Measurements from ENCODE around the gene NFIA. TPM values are rescaled to one million over a fixed set of nuclear protein-coding genes. Genes with fewer than 3 reads are reported as not detected.
A peak's percentile ranks its signal among the peaks of the same experiment; 100 is the strongest.

NFIA gene
- total RNA-seq, 1 experiment from 2014 or later: 12.7 TPM

DNA sequence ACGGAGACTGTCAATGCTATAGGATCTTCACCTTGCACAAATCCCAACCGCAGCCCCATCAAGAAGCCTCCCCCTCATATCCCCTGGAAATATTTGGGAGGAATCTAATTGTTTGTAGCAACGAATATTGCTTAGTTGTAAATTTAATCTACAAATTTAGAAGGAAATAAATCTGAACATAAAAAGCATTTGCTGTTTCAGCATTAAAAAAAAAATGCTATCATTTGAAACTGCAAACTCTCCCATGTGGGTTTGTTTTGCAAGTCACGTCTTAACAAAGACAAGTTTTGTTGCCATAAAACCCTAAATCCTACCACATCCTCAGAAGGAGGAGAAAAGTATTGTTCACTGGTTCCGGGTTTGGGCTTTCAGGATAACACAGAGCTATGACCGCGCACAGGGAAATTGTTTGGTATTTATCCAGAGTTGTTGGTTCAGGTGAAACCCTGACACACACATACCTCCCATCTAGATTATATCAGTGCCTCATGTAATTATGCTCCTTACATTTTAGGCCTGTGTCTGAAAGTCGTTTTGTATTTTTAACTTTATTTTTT lies 363.0 kb downstream of the NFIA start:
- ChIA-PET CTCF (no interaction called here), POLR2A (ENCODE audit: unreplicated experiment) (no interaction called here)
- Histone ChIP-seq H3K4me3 (ENCODE audit: low read length) (no peak overlapping the region), H3K36me3 (ENCODE audit: low read depth, low read length) (no peaks in the 10 kb centered on the region), H3K79me2 (ENCODE audit: low read length) (no peaks in the 10 kb centered on the region), H3K9ac (ENCODE audit: low read length) (no peak overlapping the region), H3K9me3 (ENCODE audit: low read length) (no peaks in the 10 kb centered on the region), H3K4me2 (ENCODE audit: low read length) (no peak overlapping the region), H3F3A (ENCODE audit: low read length, unreplicated experiment) (no peaks in the 10 kb centered on the region), H2AFZ (ENCODE audit: low read length) (no peak overlapping the region), H3K27ac (ENCODE audit: low read length) (no peak overlapping the region), H3K9me2 (replicated peaks; ENCODE audit: low read length) (no peaks in the 10 kb centered on the region), H4K20me1 (ENCODE audit: low read length) (no peaks in the 10 kb centered on the region), H3K27me3 (ENCODE audit: low read length) (no peaks in the 10 kb centered on the region), H3K4me1 (ENCODE audit: insufficient read depth, low read length) (peaks cover 7% of the 10 kb centered on the region)
- TF ChIP-seq EZH2phosphoT487 (IDR thresholded peaks at IDR 0.05; ENCODE audit: borderline replicate concordance, low read length) (no peak), EZH2 (IDR thresholded peaks at IDR 0.05; ENCODE audit: low read length, unreplicated experiment) (no peak)
- TF ChIP-seq, protein P1, sequence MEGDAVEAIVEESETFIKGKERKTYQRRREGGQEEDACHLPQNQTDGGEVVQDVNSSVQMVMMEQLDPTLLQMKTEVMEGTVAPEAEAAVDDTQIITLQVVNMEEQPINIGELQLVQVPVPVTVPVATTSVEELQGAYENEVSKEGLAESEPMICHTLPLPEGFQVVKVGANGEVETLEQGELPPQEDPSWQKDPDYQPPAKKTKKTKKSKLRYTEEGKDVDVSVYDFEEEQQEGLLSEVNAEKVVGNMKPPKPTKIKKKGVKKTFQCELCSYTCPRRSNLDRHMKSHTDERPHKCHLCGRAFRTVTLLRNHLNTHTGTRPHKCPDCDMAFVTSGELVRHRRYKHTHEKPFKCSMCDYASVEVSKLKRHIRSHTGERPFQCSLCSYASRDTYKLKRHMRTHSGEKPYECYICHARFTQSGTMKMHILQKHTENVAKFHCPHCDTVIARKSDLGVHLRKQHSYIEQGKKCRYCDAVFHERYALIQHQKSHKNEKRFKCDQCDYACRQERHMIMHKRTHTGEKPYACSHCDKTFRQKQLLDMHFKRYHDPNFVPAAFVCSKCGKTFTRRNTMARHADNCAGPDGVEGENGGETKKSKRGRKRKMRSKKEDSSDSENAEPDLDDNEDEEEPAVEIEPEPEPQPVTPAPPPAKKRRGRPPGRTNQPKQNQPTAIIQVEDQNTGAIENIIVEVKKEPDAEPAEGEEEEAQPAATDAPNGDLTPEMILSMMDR (conservative IDR thresholded peaks at IDR 0.05; ENCODE audit: low read depth, low read length): no peak
- ATAC-seq (no peak), DNase-seq (peak; percentile 35)
- BruUV-seq (replicated peaks): no TSS peak
- intact Hi-C loops (cut with micrococcal nuclease): no loop called here

DNA sequence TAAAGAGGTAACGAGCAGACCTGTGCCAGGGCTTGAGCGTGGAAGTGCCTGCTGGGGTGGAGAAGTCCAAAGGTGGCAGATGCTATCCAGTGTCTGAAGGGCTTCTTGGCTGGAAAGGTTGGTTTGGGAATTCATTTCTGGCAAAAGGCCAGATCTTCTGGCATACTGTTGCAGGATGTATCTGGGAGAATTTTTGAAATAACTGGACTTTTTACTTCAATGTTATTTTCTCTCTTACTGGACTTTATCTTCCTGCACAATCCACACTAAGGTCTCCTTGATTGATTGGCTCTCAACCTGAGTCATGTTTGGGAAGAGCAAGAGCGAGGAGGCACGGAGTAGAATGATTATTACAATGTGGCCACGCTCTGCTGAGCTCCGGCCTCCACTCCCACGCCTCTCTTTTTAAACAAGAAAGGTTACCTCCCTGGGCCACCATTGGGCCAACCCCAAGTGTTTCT lies 364.2 kb downstream of the NFIA start:
- ChIA-PET CTCF (no interaction called here), POLR2A (ENCODE audit: unreplicated experiment) (no interaction called here)
- H3K9me3 ChIP-seq (ENCODE audit: low read length): no peaks in the 10 kb centered on the region
- H3K36me3 ChIP-seq (ENCODE audit: low read depth, low read length): no peaks in the 10 kb centered on the region
- H4K20me1 ChIP-seq (ENCODE audit: low read length): no peaks in the 10 kb centered on the region
- intact Hi-C loops (cut with micrococcal nuclease): no loop called here
- no peaks in the 10 kb centered on the region for H3F3A ChIP-seq (ENCODE audit: low read length, unreplicated experiment)
- H2AFZ ChIP-seq (ENCODE audit: low read length): no peak overlapping the region
- TF ChIP-seq, protein P1 (conservative IDR thresholded peaks at IDR 0.05; ENCODE audit: low read depth, low read length): no peak
- TF ChIP-seq EZH2phosphoT487 (IDR thresholded peaks at IDR 0.05; ENCODE audit: borderline replicate concordance, low read length): no peak
- TF ChIP-seq EZH2 (IDR thresholded peaks at IDR 0.05; ENCODE audit: low read length, unreplicated experiment): no peak
- H3K27me3 ChIP-seq (ENCODE audit: low read length): no peaks in the 10 kb centered on the region
- no peak overlapping the region for H3K27ac ChIP-seq (ENCODE audit: low read length)
- no peaks in the 10 kb centered on the region for H3K79me2 ChIP-seq (ENCODE audit: low read length)
- DNase-seq: no peak
- H3K4me3 ChIP-seq (ENCODE audit: low read length): no peak overlapping the region
- no peak overlapping the region for H3K9ac ChIP-seq (ENCODE audit: low read length)
- peaks cover 19% of the 10 kb centered on the region for H3K4me1 ChIP-seq (ENCODE audit: insufficient read depth, low read length)
- BruUV-seq (replicated peaks): no TSS peak
- H3K9me2 ChIP-seq (replicated peaks; ENCODE audit: low read length): no peaks in the 10 kb centered on the region
- ATAC-seq: no peak
- no peak overlapping the region for H3K4me2 ChIP-seq (ENCODE audit: low read length)

DNA sequence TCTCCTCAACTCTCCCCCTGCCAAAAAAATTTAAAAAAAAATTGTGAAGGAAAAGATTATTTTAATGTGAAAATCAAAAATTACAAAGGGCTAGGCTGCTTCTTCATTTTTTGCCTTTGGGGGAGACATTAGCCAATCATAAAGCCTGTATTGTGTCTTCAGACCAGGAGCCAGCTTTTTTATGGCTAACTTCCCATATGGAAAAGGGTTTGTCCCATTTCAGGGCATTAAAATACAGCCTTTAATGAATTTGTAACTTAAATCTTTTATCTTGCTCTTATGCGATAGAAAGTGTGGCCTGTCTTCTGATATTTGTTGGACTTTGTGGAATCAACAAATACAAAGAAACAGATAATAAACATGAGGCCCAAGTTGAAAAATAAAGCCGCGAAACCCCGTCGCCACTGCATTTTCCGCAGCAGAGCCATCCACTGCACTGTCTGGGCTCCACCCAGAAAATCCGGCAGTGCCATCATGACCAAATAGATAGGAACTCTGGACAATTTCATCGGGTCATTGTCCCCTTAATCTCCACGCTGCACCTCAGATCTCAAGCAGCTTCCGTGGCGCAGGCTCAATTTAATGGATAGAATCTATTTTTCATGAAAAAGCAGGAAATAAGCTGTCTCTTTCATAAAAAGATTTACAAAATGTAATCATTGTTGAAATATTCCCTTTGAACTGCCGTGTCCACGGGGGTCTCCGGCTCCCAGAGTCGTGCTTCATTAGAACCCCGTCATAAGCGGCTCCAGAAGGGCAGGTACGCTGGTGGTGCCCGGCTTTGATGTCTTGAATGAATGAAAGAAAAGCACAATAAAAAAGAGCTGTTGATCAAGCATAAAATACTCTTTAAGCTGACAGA lies 365.0 kb downstream of the NFIA start:
- H3K27me3 ChIP-seq (ENCODE audit: low read length): no peaks in the 10 kb centered on the region
- H4K20me1 ChIP-seq (ENCODE audit: low read length): no peaks in the 10 kb centered on the region
- H3K4me1 ChIP-seq (ENCODE audit: insufficient read depth, low read length): peaks cover 20% of the 10 kb centered on the region
- no peaks in the 10 kb centered on the region for H3K36me3 ChIP-seq (ENCODE audit: low read depth, low read length)
- TF ChIP-seq, protein P1 (conservative IDR thresholded peaks at IDR 0.05; ENCODE audit: low read depth, low read length): no peak
- no peak for TF ChIP-seq EZH2phosphoT487 (IDR thresholded peaks at IDR 0.05; ENCODE audit: borderline replicate concordance, low read length)
- no peak overlapping the region for H3K27ac ChIP-seq (ENCODE audit: low read length)
- no peak for ATAC-seq
- DNase-seq: no peak
- no peaks in the 10 kb centered on the region for H3K9me2 ChIP-seq (replicated peaks; ENCODE audit: low read length)
- POLR2A ChIA-PET (ENCODE audit: unreplicated experiment): no interaction called here
- no peaks in the 10 kb centered on the region for H3K79me2 ChIP-seq (ENCODE audit: low read length)
- CTCF ChIA-PET: no interaction called here
- intact Hi-C loops (cut with micrococcal nuclease): no loop called here
- no peaks in the 10 kb centered on the region for H3K9me3 ChIP-seq (ENCODE audit: low read length)
- H2AFZ ChIP-seq (ENCODE audit: low read length): no peak overlapping the region
- no peak overlapping the region for H3K4me3 ChIP-seq (ENCODE audit: low read length)
- H3F3A ChIP-seq (ENCODE audit: low read length, unreplicated experiment): no peaks in the 10 kb centered on the region
- no peak overlapping the region for H3K9ac ChIP-seq (ENCODE audit: low read length)
- no peak overlapping the region for H3K4me2 ChIP-seq (ENCODE audit: low read length)
- no TSS peak for BruUV-seq (replicated peaks)

All from PC-3 (cell line).